K562 (cell line): ENCODE data around the gene FIZ1. TPM values are rescaled to one million over a fixed set of nuclear protein-coding genes. Genes with fewer than 3 reads are reported as not detected.

Source experiments
- CBX5 ChIP-seq: IDR thresholded peaks from 2 replicates; pipeline ENCODE4 v1.6.1; 2014; ENCODE audit warnings: low read depth, borderline replicate concordance
- CREM ChIP-seq: IDR thresholded peaks from 2 replicates; pipeline ENCODE4 v1.6.1; 2014; ENCODE audit warnings: antibody characterized with exemption, low read depth
- E4F1 ChIP-seq: fragments of 250-450 bp; sonication (Bioruptor Pico); IDR thresholded peaks from 2 replicates; pipeline ENCODE4 v1.5.0; 2021; ENCODE audit warnings: mild to moderate bottlenecking, borderline replicate concordance
- ETV6 ChIP-seq, 3 experiments: fragments of 150-350 bp in 1 of 3; sonication (generic) in 1 of 3; formaldehyde crosslinking in 1 of 3; IDR thresholded peaks; 2 replicates each; pipeline versions ENCODE4 v1.6.1 to v1.8.0; 2014 to 2022; ENCODE audit warnings: borderline replicate concordance in 2 of 3, low read depth in 2 of 3, antibody characterized with exemption in 1 of 3, low read length in 1 of 3, mild to moderate bottlenecking in 1 of 3, missing genetic modification reagents in 1 of 3
- HINFP ChIP-seq: fragments of 450-650 bp; conservative IDR thresholded peaks from 2 replicates; pipeline ENCODE4 v1.6.1; 2016; ENCODE audit warnings: missing genetic modification characterization, low read depth, mild to moderate bottlenecking, control low read depth, missing compliant biosample characterization
- JUN ChIP-seq, 2 experiments: sonication (generic) in 1 of 2; formaldehyde crosslinking in 1 of 2; IDR thresholded peaks; 2 replicates each; pipeline versions ENCODE4 v1.6.1 to v1.8.0; 2012 to 2022; ENCODE audit warnings: borderline replicate concordance in 2 of 2, mild to moderate bottlenecking in 2 of 2, improper control_type of control experiment in 1 of 2, low read depth in 1 of 2, low read length in 1 of 2, missing genetic modification reagents in 1 of 2
- NCOA2 ChIP-seq, 2 experiments: fragments of 450-650 bp; IDR thresholded peaks; 2 replicates each; pipeline ENCODE4 v1.6.1; 2018; ENCODE audit warnings: mild to moderate bottlenecking in 2 of 2, moderate library complexity in 1 of 2; ENCODE audit not compliant: partially characterized antibody in 2 of 2
- NR2C2 ChIP-seq, 2 experiments: fragments of 200-800 bp in 1 of 2; sonication (Bioruptor generic) in 1 of 2; sonication (generic) in 1 of 2; formaldehyde crosslinking in 1 of 2; IDR thresholded peaks; 2 replicates each; pipeline versions ENCODE4 v1.6.1 to v1.8.0; 2016 to 2022; ENCODE audit warnings: mild to moderate bottlenecking in 1 of 2, missing compliant biosample characterization in 1 of 2, missing genetic modification characterization in 1 of 2, missing genetic modification reagents in 1 of 2
- THRB ChIP-seq: fragments of 450-650 bp; formaldehyde crosslinking; conservative IDR thresholded peaks from 2 replicates; pipeline ENCODE4 v1.4.0; 2022; ENCODE audit warnings: mild to moderate bottlenecking, missing genetic modification characterization
- ZNF23 ChIP-seq: fragments of 250-450 bp; sonication (Bioruptor Pico); IDR thresholded peaks from 2 replicates; pipeline ENCODE4 v1.4.0; 2020; ENCODE audit warnings: mild to moderate bottlenecking
- ZNF324 ChIP-seq: fragments of 250-450 bp; sonication (Bioruptor Pico); IDR thresholded peaks from 2 replicates; pipeline ENCODE4 v1.4.0; 2020; ENCODE audit warnings: mild to moderate bottlenecking
- ZNF766 ChIP-seq: fragments of 200-800 bp; sonication (Bioruptor generic); conservative IDR thresholded peaks from 2 replicates; pipeline ENCODE4 v1.6.1; 2016; ENCODE audit warnings: missing genetic modification characterization, missing compliant biosample characterization
- polyA plus RNA-seq, 8 experiments: library from polyadenylated mRNA; depleted of rRNA in 4 of 8; stranded (reverse) in 5 of 8; unstranded in 3 of 8; fragments of >200 nt; fragmentation: Nextera tagmentation in 2 of 8; fragmentation: Illumina TruSeq in 1 of 8; extraction: Ambion mirVana in 2 of 8; extraction: Trizol in 1 of 8; gene quantifications; 2 replicates each; pipeline versions ENCODE4 v1.2.1 to v1.2.3, GENCODE V29; 2011 to 2014; ENCODE audit warnings: inconsistent platforms in 1 of 8, missing spikeins in 1 of 8
- total RNA-seq, 7 experiments: library from RNA; depleted of rRNA in 6 of 7; stranded (reverse); fragments of >200 nt in 6 of 7; fragmentation: Illumina TruSeq in 2 of 7; extraction: Trizol in 2 of 7; gene quantifications; 2 replicates each; pipeline versions ENCODE4 v1.2.1 to v1.2.3, GENCODE V29; 2011 to 2021; ENCODE audit warnings: low replicate concordance in 1 of 7
- TF ChIP-seq, protein P1 (sequence below): fragments of 450-650 bp; IDR thresholded peaks from 2 replicates; pipeline ENCODE4 v1.6.1; 2017; ENCODE audit warnings: antibody characterized with exemption

Gene FIZ1
- total and polyA plus RNA-seq, 9 of the 15 experiments (the other 6 are each of a cell fraction or from before 2014, with no cell fraction given): 0.79 to 17.5 (median 5.5) TPM

- no peak for TF ChIP-seq THRB (CRISPR knock-in tag)
- no peak for TF ChIP-seq CBX5
- no peak for TF ChIP-seq JUN (IDR thresholded peaks at IDR 0.05; ENCODE audit: borderline replicate concordance, low read depth, low read length)
- TF ChIP-seq JUN (CRISPR knock-in tag; IDR thresholded peaks at IDR 0.05; ENCODE audit: borderline replicate concordance): no peak
- TF ChIP-seq HINFP (tag): no peak
- TF ChIP-seq NR2C2 (CRISPR knock-in tag; IDR thresholded peaks at IDR 0.05): no peak
- peak; percentile 72 for TF ChIP-seq NR2C2 (tag; IDR thresholded peaks at IDR 0.05)
- no peak for TF ChIP-seq ZNF324 (CRISPR knock-in tag)
- TF ChIP-seq ZNF23 (CRISPR knock-in tag): no peak; the same call in 1 of the 2 replicates
- TF ChIP-seq, protein P1, sequence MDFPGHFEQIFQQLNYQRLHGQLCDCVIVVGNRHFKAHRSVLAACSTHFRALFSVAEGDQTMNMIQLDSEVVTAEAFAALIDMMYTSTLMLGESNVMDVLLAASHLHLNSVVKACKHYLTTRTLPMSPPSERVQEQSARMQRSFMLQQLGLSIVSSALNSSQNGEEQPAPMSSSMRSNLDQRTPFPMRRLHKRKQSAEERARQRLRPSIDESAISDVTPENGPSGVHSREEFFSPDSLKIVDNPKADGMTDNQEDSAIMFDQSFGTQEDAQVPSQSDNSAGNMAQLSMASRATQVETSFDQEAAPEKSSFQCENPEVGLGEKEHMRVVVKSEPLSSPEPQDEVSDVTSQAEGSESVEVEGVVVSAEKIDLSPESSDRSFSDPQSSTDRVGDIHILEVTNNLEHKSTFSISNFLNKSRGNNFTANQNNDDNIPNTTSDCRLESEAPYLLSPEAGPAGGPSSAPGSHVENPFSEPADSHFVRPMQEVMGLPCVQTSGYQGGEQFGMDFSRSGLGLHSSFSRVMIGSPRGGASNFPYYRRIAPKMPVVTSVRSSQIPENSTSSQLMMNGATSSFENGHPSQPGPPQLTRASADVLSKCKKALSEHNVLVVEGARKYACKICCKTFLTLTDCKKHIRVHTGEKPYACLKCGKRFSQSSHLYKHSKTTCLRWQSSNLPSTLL: no peak
- TF ChIP-seq ZNF766 (CRISPR knock-in tag): no peak
- TF ChIP-seq E4F1 (CRISPR knock-in tag): no peak
- no peak for TF ChIP-seq NCOA2 (IDR thresholded peaks at IDR 0.05; ENCODE audit: partially characterized antibody in 2 of 2)
- no peak for TF ChIP-seq ETV6 (IDR thresholded peaks at IDR 0.05; ENCODE audit: borderline replicate concordance in 1 of 2, low read depth in 2 of 2, low read length in 1 of 2)
- TF ChIP-seq ETV6 (CRISPR knock-in tag; IDR thresholded peaks at IDR 0.05; ENCODE audit: borderline replicate concordance): no peak
- TF ChIP-seq CREM: 0 out of 2 replicates have a peak, but pooled peaks have one; percentile 24
Observed at GRCh38 chr19:55640577-55641425, 41.5 kb upstream of the FIZ1 start, which contains the start of gene ZNF580 (continued).
